Natural killer cell (primary cell): Measurements from ENCODE around the gene LRRC10B. TPM values are rescaled to one million over a fixed set of nuclear protein-coding genes. Genes with fewer than 3 reads are reported as not detected.

Source experiments
- ATAC-seq, 3 donors: fragments of 150-1000 bp in 2 of 3; fragments of 200-7000 bp in 1 of 3; cut with Tn5 transposase; 1 replicate in 1 of 3; 2 replicates in 2 of 3; pipeline ENCODE4 v1.10.0; 2021; ENCODE audit warnings: mild to moderate bottlenecking in 2 of 3, moderate library complexity in 2 of 3
- DNase-seq, 2 donors: peaks; one replicate each; pipeline versions ENCODE4 v3.0.0 to v3.0.0-alpha.2; 2013 to 2021; ENCODE audit warnings: mixed read lengths in 1 of 2
- H3K27ac ChIP-seq: one replicate; pipeline ENCODE4 v1.5.1; 2013; ENCODE audit warnings: mild to moderate bottlenecking, low read length
- H3K27me3 ChIP-seq: one replicate; pipeline ENCODE4 v1.6.1; 2013; ENCODE audit warnings: low read length; ENCODE audit not compliant: control insufficient read depth, insufficient read depth
- H3K36me3 ChIP-seq: one replicate; pipeline ENCODE4 v1.6.1; 2013; ENCODE audit warnings: low read length; ENCODE audit not compliant: control insufficient read depth, insufficient read depth
- H3K4me1 ChIP-seq: one replicate; pipeline ENCODE4 v1.6.1; 2013; ENCODE audit warnings: low read length; ENCODE audit not compliant: control insufficient read depth, insufficient read depth
- H3K4me3 ChIP-seq: one replicate; pipeline ENCODE4 v1.5.1; 2013; ENCODE audit warnings: low read length
- H3K9me3 ChIP-seq: one replicate; pipeline ENCODE4 v1.6.1; 2013; ENCODE audit warnings: low read length; ENCODE audit not compliant: control insufficient read depth, insufficient read depth
- H3K27ac Mint-ChIP-seq, 2 donors: one replicate each; pipeline ENCODE4 v1.8.0; 2022; ENCODE audit warnings: mild to moderate bottlenecking in 2 of 2, mixed read lengths in 2 of 2, moderate library complexity in 1 of 2
- H3K27me3 Mint-ChIP-seq, 2 donors: one replicate each; pipeline ENCODE4 v1.8.0; 2022; ENCODE audit warnings: low read depth in 2 of 2, mixed read lengths in 2 of 2
- H3K36me3 Mint-ChIP-seq: one replicate; pipeline ENCODE4 v1.8.0; 2022; ENCODE audit warnings: mixed read lengths
- H3K4me1 Mint-ChIP-seq, 2 donors: one replicate each; pipeline ENCODE4 v1.8.0; 2022; ENCODE audit warnings: mixed read lengths in 2 of 2
- H3K4me3 Mint-ChIP-seq: one replicate; pipeline ENCODE4 v1.8.0; 2022; ENCODE audit warnings: mild to moderate bottlenecking, moderate library complexity, mixed read lengths
- H3K9me3 Mint-ChIP-seq, 2 donors: one replicate each; pipeline ENCODE4 v1.8.0; 2022; ENCODE audit warnings: mixed read lengths in 2 of 2
- CTCF ChIP-seq: fragments of 200-600 bp; IDR thresholded peaks from one replicate; pipeline ENCODE4 v1.8.0; 2022; ENCODE audit warnings: antibody characterized with exemption
- WGBS: methylation state at CpG from one replicate; pipeline ENCODE4 v1.1.7; 2013; ENCODE audit warnings: missing lambda C conversion rate; ENCODE audit not compliant: insufficient coverage; 5-methylcytosine and 5-hydroxymethylcytosine counted together
- intact Hi-C: fragments of 100-400 bp; cut with micrococcal nuclease; formaldehyde crosslinking; loops from one replicate; pipeline ENCODE4 v1.14.2; 2022
- total RNA-seq, 4 donors: library from RNA; stranded (reverse); fragments of 120-200 nt in 1 of 4; gene quantifications; one replicate each; pipeline versions ENCODE4 v1.2.3 to v1.2.4, GENCODE V29; 2013 to 2022

Gene LRRC10B
- total RNA-seq, 3 donors from 2014 or later (not counting 1 experiment from before 2014, with no cell fraction given) = not detected

GRCh38 chr11:61516675-61517572 lies 8.4 kb downstream of the LRRC10B start:
- no peaks in the 10 kb centered on the region for H3K36me3 ChIP-seq
- Mint-ChIP-seq H3K27ac (no peak overlapping the region), H3K36me3 (no peaks in the 10 kb centered on the region), H3K27me3 (peaks cover 9 to 18% of the 10 kb centered on the region in 2 donors), H3K4me3 (peak overlapping the region; percentile 25), H3K4me1 (peaks cover 8 to 12% of the 10 kb centered on the region in 2 donors), H3K9me3 (no peaks in the 10 kb centered on the region)
- no peaks in the 10 kb centered on the region for H3K27me3 ChIP-seq
- peak; percentile 69 to 87 (median 75) for ATAC-seq
- no peak overlapping the region for H3K4me3 ChIP-seq
- intact Hi-C loops = loop anchor here (1.0 to 2.0 kb wide), 2 partner anchors 40 to 70 kb away; no protein-coding TSS in a partner anchor
- peak; percentile 89 for TF ChIP-seq CTCF
- peaks cover 11% of the 10 kb centered on the region for H3K4me1 ChIP-seq
- no peaks in the 10 kb centered on the region for H3K9me3 ChIP-seq
- peak; percentile 57 to 76 for DNase-seq
- H3K27ac ChIP-seq = no peak overlapping the region
- 19% methylated on average over 21 of the region's 23 CpGs for WGBS

- Histone ChIP-seq H3K27ac (no peak overlapping the region), H3K4me3 (no peak overlapping the region), H3K4me1 (peaks cover 11% of the 10 kb centered on the region), H3K9me3 (no peaks in the 10 kb centered on the region), H3K27me3 (no peaks in the 10 kb centered on the region), H3K36me3 (no peaks in the 10 kb centered on the region)
- H3K27me3 Mint-ChIP-seq = peaks cover 6 to 18% of the 10 kb centered on the region in 2 donors
- peaks cover 8 to 12% of the 10 kb centered on the region in 2 donors for H3K4me1 Mint-ChIP-seq
- DNase-seq = no peak
- TF ChIP-seq CTCF = no peak
- intact Hi-C loops = no loop called here
- H3K27ac Mint-ChIP-seq = no peak overlapping the region
- no peaks in the 10 kb centered on the region for H3K36me3 Mint-ChIP-seq
- no peak for ATAC-seq
- no peaks in the 10 kb centered on the region for H3K9me3 Mint-ChIP-seq
- WGBS = 85% methylated on average over 23 of the region's 23 CpGs
- H3K4me3 Mint-ChIP-seq = no peak overlapping the region
These were observed 9.7 kb downstream of the LRRC10B start for GRCh38 chr11:61518032-61518795.

- no peak for TF ChIP-seq CTCF
These were observed 14.3 kb downstream of the LRRC10B start for GRCh38 chr11:61522881-61523280.

More at GRCh38 chr11:61522881-61523280, 14.3 kb downstream of the LRRC10B start:
- H3K27ac Mint-ChIP-seq = no peak overlapping the region
- Histone ChIP-seq H3K4me3 (no peak overlapping the region), H3K27ac (no peak overlapping the region), H3K9me3 (no peaks in the 10 kb centered on the region), H3K27me3 (no peaks in the 10 kb centered on the region), H3K4me1 (no peaks in the 10 kb centered on the region), H3K36me3 (no peaks in the 10 kb centered on the region)
- peaks cover 11 to 28% of the 10 kb centered on the region in 2 donors for H3K27me3 Mint-ChIP-seq
- no peaks in the 10 kb centered on the region for H3K4me1 Mint-ChIP-seq
- intact Hi-C loops = no loop called here
- H3K4me3 Mint-ChIP-seq = no peak overlapping the region
- H3K9me3 Mint-ChIP-seq = no peaks in the 10 kb centered on the region
- ATAC-seq (no peak), DNase-seq (no peak)
- no peaks in the 10 kb centered on the region for H3K36me3 Mint-ChIP-seq
- WGBS = 88% methylated on average over 12 of the region's 15 CpGs
